ENCODE results near the gene GPBP1. TPM values are rescaled to one million over a fixed set of nuclear protein-coding genes. Genes with fewer than 3 reads are reported as not detected.

GPBP1 gene
- total and polyA plus RNA-seq, 5 donors from 2014 or later = 88.8 to 171 (median 98.5) TPM

DNA sequence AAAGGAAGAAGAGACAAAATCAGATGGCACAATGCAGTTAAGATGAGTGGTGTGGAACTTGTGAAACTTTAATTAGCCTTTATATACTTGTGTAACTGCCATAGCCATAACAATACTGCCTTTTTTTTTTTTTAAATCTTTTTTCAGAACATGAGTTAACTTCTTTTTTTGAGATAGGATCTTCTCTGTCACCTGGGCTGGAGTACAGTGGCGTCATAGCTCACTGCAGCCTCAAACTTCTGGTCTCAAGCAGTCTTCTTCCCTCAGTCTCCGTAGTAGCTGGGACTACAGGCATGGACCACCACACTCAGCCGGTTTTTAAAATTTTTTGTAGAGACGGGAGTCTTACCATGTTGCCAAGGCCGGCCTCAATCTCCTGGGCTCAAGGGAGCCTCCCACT, 37.2 kb downstream of the GPBP1 start:
- Histone ChIP-seq H3K4me1 (ENCODE audit: control insufficient read depth, insufficient read depth, low read length, poor library complexity, severe bottlenecking) (peaks cover 46% of the 10 kb centered on the region), H3K27ac (ENCODE audit: insufficient read depth, low read length, poor library complexity, severe bottlenecking) (peak overlapping the region; percentile 34), H3K4me3 (ENCODE audit: low read depth, low read length) (peak overlapping the region; percentile 10), H3K9me3 (ENCODE audit: control insufficient read depth in 2 of 2, low read length in 2 of 2) (no peaks in the 10 kb centered on the region), H3K36me3 (ENCODE audit: control insufficient read depth, insufficient read depth, low read length) (peaks cover 22% of the 10 kb centered on the region), H3K27me3 (ENCODE audit: control insufficient read depth, insufficient read depth, low read length) (no peaks in the 10 kb centered on the region)
- H3K4me1 Mint-ChIP-seq = peaks cover 21 to 85% (median 69%) of the 10 kb centered on the region in 4 donors
- ATAC-seq (ENCODE audit: low read depth in 2 of 2) = peak in 1 of 2 donors; percentile 37
- H3K36me3 Mint-ChIP-seq = peaks cover 13% of the 10 kb centered on the region
- DNase-seq = no peak
- no peaks in the 10 kb centered on the region for H3K27me3 Mint-ChIP-seq
- H3K27ac Mint-ChIP-seq = peak overlapping the region in 2 of 3 donors; percentile 34 to 82
- H3K9me3 Mint-ChIP-seq = no peaks in the 10 kb centered on the region
- H3K4me3 Mint-ChIP-seq = peak overlapping the region in 1 of 4 donors; percentile 2

DNA sequence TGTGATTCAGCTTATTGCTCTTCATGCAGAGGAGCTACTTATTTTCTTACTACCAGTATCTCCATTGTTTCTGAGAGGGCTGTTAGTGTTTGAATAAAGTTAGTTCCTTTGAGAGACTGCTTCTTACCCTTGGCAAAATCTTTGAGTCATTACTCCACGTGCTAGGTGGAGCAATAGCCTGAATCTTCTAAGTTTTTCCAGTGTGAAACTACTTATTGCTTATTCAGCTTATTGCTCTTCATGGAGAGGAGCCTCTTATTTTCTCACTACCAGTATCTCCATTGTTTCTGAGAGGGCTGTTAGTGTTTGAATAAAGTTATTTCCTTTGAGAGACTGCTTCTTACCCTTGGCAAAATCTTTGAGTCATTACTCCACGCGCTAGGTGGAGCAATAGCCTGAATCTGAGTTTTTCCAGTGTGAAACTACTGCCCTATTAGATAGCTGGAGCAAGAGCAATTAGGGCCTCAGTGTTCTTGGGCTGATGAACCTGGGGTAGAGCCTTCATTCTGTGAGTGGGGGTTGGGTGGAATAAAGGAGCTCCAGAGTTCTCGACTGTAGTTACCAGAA, 41.9 kb downstream of the GPBP1 start:
- no peaks in the 10 kb centered on the region for H3K9me3 Mint-ChIP-seq
- peaks cover 12 to 72% (median 48%) of the 10 kb centered on the region in 4 donors for H3K4me1 Mint-ChIP-seq
- Histone ChIP-seq H3K9me3 (ENCODE audit: control insufficient read depth in 2 of 2, low read length in 2 of 2) (no peaks in the 10 kb centered on the region), H3K4me1 (ENCODE audit: control insufficient read depth, insufficient read depth, low read length, poor library complexity, severe bottlenecking) (peaks cover 13% of the 10 kb centered on the region), H3K4me3 (ENCODE audit: low read depth, low read length) (no peak overlapping the region), H3K27ac (ENCODE audit: insufficient read depth, low read length, poor library complexity, severe bottlenecking) (no peak overlapping the region), H3K27me3 (ENCODE audit: control insufficient read depth, insufficient read depth, low read length) (no peaks in the 10 kb centered on the region), H3K36me3 (ENCODE audit: control insufficient read depth, insufficient read depth, low read length) (peaks cover 39% of the 10 kb centered on the region)
- H3K27me3 Mint-ChIP-seq = no peaks in the 10 kb centered on the region
- H3K27ac Mint-ChIP-seq = peak overlapping the region; percentile 74 to 91 (median 88)
- H3K4me3 Mint-ChIP-seq = peak overlapping the region in 1 of 4 donors; percentile 15
- ATAC-seq (ENCODE audit: low read depth in 2 of 2) (no peak), DNase-seq (no peak)
- peaks cover 21% of the 10 kb centered on the region for H3K36me3 Mint-ChIP-seq

DNA sequence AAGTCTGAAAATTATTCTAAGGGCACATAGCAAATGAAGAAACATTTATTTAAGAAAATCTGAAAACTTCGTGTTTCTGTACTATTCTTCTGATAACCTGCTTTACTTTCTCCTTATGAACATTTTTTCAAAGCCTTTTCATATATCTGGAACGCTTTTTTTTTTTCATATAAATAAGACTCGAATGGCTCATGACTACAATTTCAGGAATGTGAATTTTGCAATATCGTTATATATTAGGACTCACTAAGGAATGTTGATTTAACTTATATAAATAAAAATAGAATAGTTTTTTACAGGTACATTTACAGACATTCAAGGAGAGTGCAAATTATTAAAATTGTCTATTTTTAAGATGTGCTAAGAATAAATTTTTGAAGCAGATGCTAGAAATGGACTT, 42.9 kb downstream of the GPBP1 start:
- Histone ChIP-seq H3K4me1 (ENCODE audit: control insufficient read depth, insufficient read depth, low read length, poor library complexity, severe bottlenecking) (peaks cover 6% of the 10 kb centered on the region), H3K36me3 (ENCODE audit: control insufficient read depth, insufficient read depth, low read length) (peaks cover 39% of the 10 kb centered on the region), H3K9me3 (ENCODE audit: control insufficient read depth in 2 of 2, low read length in 2 of 2) (no peaks in the 10 kb centered on the region), H3K4me3 (ENCODE audit: low read depth, low read length) (no peak overlapping the region), H3K27me3 (ENCODE audit: control insufficient read depth, insufficient read depth, low read length) (no peaks in the 10 kb centered on the region), H3K27ac (ENCODE audit: insufficient read depth, low read length, poor library complexity, severe bottlenecking) (no peak overlapping the region)
- Mint-ChIP-seq H3K27me3 (no peaks in the 10 kb centered on the region), H3K4me1 (peaks cover 19 to 73% (median 50%) of the 10 kb centered on the region in 4 donors), H3K27ac (no peak overlapping the region), H3K9me3 (no peaks in the 10 kb centered on the region), H3K4me3 (no peak overlapping the region), H3K36me3 (peaks cover 21% of the 10 kb centered on the region)
- DNase-seq (no peak), ATAC-seq (ENCODE audit: low read depth in 2 of 2) (no peak)

DNA sequence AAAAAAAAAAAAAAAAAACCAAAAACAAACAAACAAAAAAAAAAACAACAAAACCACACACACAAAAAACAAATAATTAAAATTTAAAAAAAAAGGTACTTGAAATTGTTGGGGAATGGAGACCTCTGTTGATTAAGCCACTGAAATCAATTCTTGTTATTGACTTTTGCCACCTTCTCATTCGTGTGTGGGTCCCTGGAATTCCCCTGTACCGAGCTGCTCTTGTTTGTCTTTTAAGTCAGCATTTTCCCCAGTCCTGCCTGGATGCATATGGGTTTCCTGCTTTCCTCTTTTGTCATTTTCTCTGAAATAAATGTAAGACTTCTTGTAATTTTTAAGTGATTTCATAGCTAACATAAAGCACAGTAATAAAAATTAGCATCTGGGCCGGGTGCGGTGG, 45.5 kb downstream of the GPBP1 start:
- peak overlapping the region; percentile 56 for H3K27ac ChIP-seq (ENCODE audit: insufficient read depth, low read length, poor library complexity, severe bottlenecking)
- Mint-ChIP-seq H3K27me3 (no peaks in the 10 kb centered on the region), H3K9me3 (no peaks in the 10 kb centered on the region), H3K27ac (peak overlapping the region in 2 of 3 donors; percentile 46 to 71), H3K4me3 (peak overlapping the region in 2 of 4 donors; percentile 41 to 82), H3K36me3 (peaks cover 21% of the 10 kb centered on the region), H3K4me1 (peaks cover 28 to 63% (median 44%) of the 10 kb centered on the region in 4 donors)
- ATAC-seq (ENCODE audit: low read depth in 2 of 2) = no peak
- no peaks in the 10 kb centered on the region for H3K9me3 ChIP-seq (ENCODE audit: control insufficient read depth in 2 of 2, low read length in 2 of 2)
- H3K4me3 ChIP-seq (ENCODE audit: low read depth, low read length) = no peak overlapping the region
- peaks cover 39% of the 10 kb centered on the region for H3K36me3 ChIP-seq (ENCODE audit: control insufficient read depth, insufficient read depth, low read length)
- no peaks in the 10 kb centered on the region for H3K27me3 ChIP-seq (ENCODE audit: control insufficient read depth, insufficient read depth, low read length)
- peaks cover 3% of the 10 kb centered on the region for H3K4me1 ChIP-seq (ENCODE audit: control insufficient read depth, insufficient read depth, low read length, poor library complexity, severe bottlenecking)
- no peak for DNase-seq

DNA sequence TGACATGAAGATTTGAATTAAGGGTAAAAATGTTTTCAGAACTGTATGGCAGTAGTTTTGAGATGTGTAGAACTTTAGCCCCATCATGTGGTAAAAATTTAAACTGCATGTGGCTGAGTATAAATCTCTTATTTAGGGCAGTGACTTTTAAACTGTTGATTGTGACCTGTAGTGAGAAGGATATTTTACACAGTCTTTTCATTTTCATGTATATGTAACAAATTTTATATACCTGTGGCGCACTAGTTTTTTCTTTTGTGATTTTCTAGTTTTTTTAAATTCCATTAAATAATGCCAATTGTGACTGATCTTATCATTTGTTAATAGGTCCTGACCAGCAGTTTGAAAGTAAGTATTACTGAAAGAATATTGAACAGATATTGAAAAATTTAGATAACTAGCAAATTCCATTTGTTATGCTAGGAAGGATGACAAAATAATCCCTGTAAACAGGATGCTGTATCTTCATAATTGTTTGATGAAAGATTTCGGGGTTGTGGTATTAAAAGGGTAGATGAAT, 47.2 kb downstream of the GPBP1 start:
- Mint-ChIP-seq H3K27me3 (no peaks in the 10 kb centered on the region), H3K36me3 (peaks cover 12% of the 10 kb centered on the region), H3K27ac (peak overlapping the region; percentile 54 to 89 (median 63)), H3K4me3 (peak overlapping the region in 1 of 4 donors; percentile 28), H3K9me3 (no peaks in the 10 kb centered on the region), H3K4me1 (peaks cover 28 to 63% (median 36%) of the 10 kb centered on the region in 4 donors)
- no peaks in the 10 kb centered on the region for H3K27me3 ChIP-seq (ENCODE audit: control insufficient read depth, insufficient read depth, low read length)
- ATAC-seq (ENCODE audit: low read depth in 2 of 2) = peak; percentile 70 to 77
- peak overlapping the region; percentile 49 for H3K27ac ChIP-seq (ENCODE audit: insufficient read depth, low read length, poor library complexity, severe bottlenecking)
- H3K9me3 ChIP-seq (ENCODE audit: control insufficient read depth in 2 of 2, low read length in 2 of 2) = no peaks in the 10 kb centered on the region
- DNase-seq = peak; percentile 23 to 84 (median 78)
- peaks cover 31% of the 10 kb centered on the region for H3K36me3 ChIP-seq (ENCODE audit: control insufficient read depth, insufficient read depth, low read length)
- H3K4me3 ChIP-seq (ENCODE audit: low read depth, low read length) = no peak overlapping the region
- H3K4me1 ChIP-seq (ENCODE audit: control insufficient read depth, insufficient read depth, low read length, poor library complexity, severe bottlenecking) = peaks cover 3% of the 10 kb centered on the region

- Mint-ChIP-seq H3K4me1 (peaks cover 33 to 56% (median 39%) of the 10 kb centered on the region in 4 donors), H3K27ac (peak overlapping the region in 1 of 3 donors; percentile 45), H3K4me3 (no peak overlapping the region), H3K36me3 (peaks cover 15% of the 10 kb centered on the region), H3K27me3 (no peaks in the 10 kb centered on the region), H3K9me3 (no peaks in the 10 kb centered on the region)
- Histone ChIP-seq H3K9me3 (ENCODE audit: control insufficient read depth in 2 of 2, low read length in 2 of 2) (no peaks in the 10 kb centered on the region), H3K27ac (ENCODE audit: insufficient read depth, low read length, poor library complexity, severe bottlenecking) (no peak overlapping the region), H3K4me1 (ENCODE audit: control insufficient read depth, insufficient read depth, low read length, poor library complexity, severe bottlenecking) (peaks cover 3% of the 10 kb centered on the region), H3K27me3 (ENCODE audit: control insufficient read depth, insufficient read depth, low read length) (no peaks in the 10 kb centered on the region), H3K4me3 (ENCODE audit: low read depth, low read length) (no peak overlapping the region), H3K36me3 (ENCODE audit: control insufficient read depth, insufficient read depth, low read length) (peaks cover 21% of the 10 kb centered on the region)
- ATAC-seq (ENCODE audit: low read depth in 2 of 2) (no peak), DNase-seq (no peak)
These were observed 51.7 kb downstream of the GPBP1 start for GRCh38 chr5:57225553-57225952.

GRCh38 chr5:57229313-57229712, 55.5 kb downstream of the GPBP1 start:
- no peaks in the 10 kb centered on the region for H3K9me3 Mint-ChIP-seq
- no peaks in the 10 kb centered on the region for H3K27me3 Mint-ChIP-seq
- no peak overlapping the region for H3K4me3 Mint-ChIP-seq
- H3K4me1 Mint-ChIP-seq = peaks cover 33 to 65% (median 45%) of the 10 kb centered on the region in 4 donors
- Histone ChIP-seq H3K4me1 (ENCODE audit: control insufficient read depth, insufficient read depth, low read length, poor library complexity, severe bottlenecking) (no peaks in the 10 kb centered on the region), H3K9me3 (ENCODE audit: control insufficient read depth in 2 of 2, low read length in 2 of 2) (no peaks in the 10 kb centered on the region), H3K4me3 (ENCODE audit: low read depth, low read length) (no peak overlapping the region), H3K27ac (ENCODE audit: insufficient read depth, low read length, poor library complexity, severe bottlenecking) (no peak overlapping the region), H3K27me3 (ENCODE audit: control insufficient read depth, insufficient read depth, low read length) (no peaks in the 10 kb centered on the region), H3K36me3 (ENCODE audit: control insufficient read depth, insufficient read depth, low read length) (peaks cover 49% of the 10 kb centered on the region)
- peak overlapping the region in 1 of 3 donors; percentile 64 for H3K27ac Mint-ChIP-seq
- peaks cover 40% of the 10 kb centered on the region for H3K36me3 Mint-ChIP-seq
- no peak for ATAC-seq (ENCODE audit: low read depth in 2 of 2)
- no peak for DNase-seq

DNA sequence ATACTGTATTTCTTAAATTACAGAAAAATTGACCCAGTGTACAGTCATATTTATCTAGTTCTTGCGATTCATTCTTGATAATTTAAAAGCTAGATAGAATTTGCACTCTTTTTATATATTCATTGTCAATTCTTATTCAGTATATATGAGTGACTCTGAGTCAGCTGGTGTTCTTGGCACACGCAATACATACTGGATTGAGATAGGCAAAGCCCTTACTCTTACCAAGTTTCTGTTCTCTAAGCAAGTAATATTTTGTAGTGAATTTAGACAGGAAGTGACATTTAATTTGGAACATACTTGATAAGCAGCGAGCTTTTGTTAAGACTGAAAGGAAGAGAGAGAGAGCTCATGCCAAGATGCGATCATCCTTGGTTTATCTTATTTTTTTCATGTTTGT, 57.7 kb downstream of the GPBP1 start:
- ATAC-seq (ENCODE audit: low read depth in 2 of 2) (no peak), DNase-seq (no peak)
- Mint-ChIP-seq H3K4me3 (no peak overlapping the region), H3K9me3 (no peaks in the 10 kb centered on the region), H3K4me1 (peaks cover 32 to 63% (median 45%) of the 10 kb centered on the region in 4 donors), H3K36me3 (peaks cover 37% of the 10 kb centered on the region), H3K27me3 (no peaks in the 10 kb centered on the region), H3K27ac (peak overlapping the region; percentile 55 to 94 (median 87))
- Histone ChIP-seq H3K27me3 (ENCODE audit: control insufficient read depth, insufficient read depth, low read length) (no peaks in the 10 kb centered on the region), H3K9me3 (ENCODE audit: control insufficient read depth in 2 of 2, low read length in 2 of 2) (no peaks in the 10 kb centered on the region), H3K27ac (ENCODE audit: insufficient read depth, low read length, poor library complexity, severe bottlenecking) (no peak overlapping the region), H3K36me3 (ENCODE audit: control insufficient read depth, insufficient read depth, low read length) (peaks cover 62% of the 10 kb centered on the region), H3K4me1 (ENCODE audit: control insufficient read depth, insufficient read depth, low read length, poor library complexity, severe bottlenecking) (no peaks in the 10 kb centered on the region), H3K4me3 (ENCODE audit: low read depth, low read length) (no peak overlapping the region)

Data from CD4-positive, CD25-positive, alpha-beta regulatory T cell (primary cell).